ENCODE measurements around the gene OASL.
A peak's percentile ranks its signal among the peaks of the same experiment; 100 is the strongest.
"Not testable (repeated sequence)": the region's sequence is repeated elsewhere in the genome, so short reads cannot be mapped to it uniquely, and the experiment has no call there.

The OASL gene

DNA sequence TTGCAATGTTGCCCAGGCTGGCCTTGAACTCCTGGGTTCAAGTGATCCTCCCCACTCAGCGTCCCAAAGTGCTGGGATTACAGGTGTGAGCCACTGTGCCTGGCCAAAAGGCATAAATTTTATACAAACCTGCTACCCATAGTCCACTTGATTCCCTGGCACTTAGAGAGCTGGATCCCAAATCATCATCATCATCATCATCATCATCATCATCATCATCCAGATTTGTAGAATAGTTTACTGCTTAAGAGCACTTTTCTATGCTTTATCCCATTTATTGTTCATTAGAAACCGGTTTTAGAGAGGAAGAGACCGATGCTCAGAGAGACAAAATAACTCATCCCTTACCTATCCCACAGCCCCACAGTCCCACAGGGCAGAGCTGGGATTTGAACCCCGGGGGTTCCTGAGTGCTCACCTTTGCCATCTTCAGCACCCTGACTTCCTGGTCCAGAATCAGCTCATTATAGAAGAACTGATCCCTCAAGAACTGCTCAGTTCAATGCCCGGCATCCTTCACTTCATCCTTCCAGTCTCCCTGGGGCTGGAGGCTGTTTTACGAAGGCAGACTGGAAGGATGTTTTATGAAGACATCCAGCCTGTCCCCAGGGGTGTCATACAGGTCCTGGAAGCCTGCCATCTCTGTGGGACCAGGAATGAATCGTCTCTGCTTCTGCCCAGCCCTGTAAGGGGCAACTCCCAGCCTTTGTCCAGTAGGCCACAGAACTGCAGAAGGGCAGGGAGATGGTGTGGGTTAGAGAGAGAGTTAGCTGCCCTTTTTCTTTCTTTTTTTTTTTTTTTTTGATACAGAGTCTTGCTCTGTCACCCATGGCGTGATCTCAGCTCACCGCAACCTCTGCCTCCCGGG is 20.2 kb upstream of the OASL start:
- DNase-seq = no peak

DNA sequence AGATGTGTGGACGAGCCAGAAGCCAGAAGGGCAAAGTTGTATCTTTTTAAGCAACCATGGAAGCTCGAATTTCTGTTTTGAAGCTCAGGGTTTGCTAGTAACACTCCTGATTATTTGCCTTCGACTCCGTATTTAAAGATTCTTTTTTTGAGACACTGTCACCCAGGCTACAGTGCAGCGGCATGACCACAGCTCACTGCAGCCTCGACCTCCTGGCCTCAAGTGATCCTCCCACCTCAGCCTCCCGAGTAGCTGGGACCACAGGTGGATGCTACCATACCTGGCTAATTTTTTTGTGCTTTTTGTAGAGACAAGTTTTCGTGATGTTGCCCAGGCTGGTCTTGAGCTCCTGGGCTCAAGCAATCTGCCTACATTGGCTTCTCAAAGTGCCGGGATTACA is 18.7 kb upstream of the OASL start:
- DNase-seq = no peak

DNA sequence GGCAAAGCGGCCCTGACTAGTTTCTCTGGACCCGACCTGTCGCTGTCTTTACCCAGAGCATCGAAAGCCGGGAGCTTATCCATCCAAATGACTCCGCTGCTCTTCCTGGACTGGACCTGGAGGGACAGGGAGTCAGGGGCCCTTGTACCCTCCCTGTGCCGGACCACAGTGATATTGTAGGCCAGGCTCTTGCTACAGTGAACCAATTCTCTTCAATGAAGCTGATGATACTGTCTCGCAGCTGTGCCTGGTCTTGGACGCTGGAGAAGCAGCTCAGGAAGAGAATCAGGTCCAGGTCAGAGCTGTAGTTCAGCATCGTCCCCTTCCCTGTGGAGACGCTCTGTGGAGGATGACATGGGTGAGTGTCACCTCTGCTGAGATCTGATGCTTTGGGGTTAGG is 14.7 kb upstream of the OASL start:
- DNase-seq = no peak

DNA sequence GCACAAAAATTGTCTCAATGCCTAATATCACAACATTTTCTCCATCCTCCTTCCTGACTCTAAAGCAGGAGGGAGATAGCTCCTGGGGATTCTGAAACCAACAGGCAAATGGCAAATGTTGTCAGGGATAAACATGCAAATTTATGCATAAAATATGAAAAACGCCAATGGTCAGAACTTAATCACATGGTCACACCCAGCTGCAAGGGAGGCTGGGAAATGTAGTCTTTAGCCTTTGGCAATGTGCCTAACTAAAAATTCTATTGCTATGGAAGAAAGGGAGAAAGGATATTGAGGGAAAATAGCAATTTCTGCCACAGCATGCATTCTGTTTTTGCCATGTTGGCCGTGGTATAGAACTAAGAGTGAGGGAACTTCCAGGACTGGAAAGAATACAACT is 11.7 kb upstream of the OASL start:
- no peak for DNase-seq

DNA sequence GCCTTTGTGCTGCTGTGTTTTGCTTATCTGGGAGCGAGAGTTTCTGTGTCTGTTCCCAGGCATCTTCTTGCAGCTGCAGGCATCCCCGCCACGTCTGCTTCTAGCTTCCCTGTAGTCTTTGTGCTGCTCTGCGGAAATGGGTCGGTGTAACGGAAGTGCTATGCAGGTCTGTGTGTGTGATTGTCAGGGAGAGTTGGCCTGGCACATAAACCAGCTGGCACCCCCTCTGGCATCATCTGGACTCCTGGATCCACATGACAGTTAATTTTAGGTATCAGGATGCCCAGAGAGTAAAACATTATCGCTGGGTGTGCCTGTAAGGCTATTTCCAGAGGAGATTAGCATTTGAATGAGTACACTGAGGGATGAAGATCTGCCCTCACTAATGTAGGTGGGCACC is 9.4 kb upstream of the OASL start:
- DNase-seq = no peak

DNA sequence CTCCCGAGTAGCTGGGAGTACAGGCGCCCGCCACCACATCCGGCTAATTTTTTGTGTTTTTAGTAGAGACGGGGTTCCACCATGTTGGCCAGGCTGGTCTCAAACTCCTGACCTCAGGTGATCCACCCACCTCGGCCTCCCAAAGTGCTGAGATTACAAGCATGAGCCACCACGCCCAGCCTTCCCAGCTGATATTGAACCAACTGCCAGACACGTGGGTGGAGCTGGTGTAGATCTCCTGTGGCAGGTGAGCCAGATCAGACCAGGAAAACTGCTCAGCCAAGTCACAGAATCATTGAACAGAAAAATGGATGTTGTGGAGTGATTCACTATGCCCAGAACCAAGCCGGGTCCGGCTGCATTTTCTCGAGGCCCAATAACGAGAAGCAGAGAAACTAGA is 8.4 kb upstream of the OASL start:
- DNase-seq = not testable (repeated sequence)

DNA sequence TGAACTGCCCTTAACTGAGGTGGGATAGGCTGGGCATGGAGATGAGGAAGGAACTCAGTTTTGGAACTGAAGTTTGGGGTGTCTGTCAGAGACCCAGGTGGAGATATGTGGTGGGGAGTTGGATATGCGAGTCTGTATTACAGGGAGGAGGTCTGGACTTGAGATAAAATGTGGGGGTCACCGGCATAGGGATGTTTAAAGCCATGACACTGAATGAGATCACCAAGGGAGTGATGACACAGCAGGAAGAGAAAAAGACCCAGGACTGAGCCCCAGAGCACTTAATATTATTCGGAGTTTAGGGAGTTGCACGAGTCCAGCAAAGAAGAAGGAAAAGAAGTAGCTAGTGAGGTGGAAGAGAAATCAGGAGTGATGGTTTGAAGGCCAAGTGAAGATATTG is 4.0 kb upstream of the OASL start:
- DNase-seq = no peak

DNA sequence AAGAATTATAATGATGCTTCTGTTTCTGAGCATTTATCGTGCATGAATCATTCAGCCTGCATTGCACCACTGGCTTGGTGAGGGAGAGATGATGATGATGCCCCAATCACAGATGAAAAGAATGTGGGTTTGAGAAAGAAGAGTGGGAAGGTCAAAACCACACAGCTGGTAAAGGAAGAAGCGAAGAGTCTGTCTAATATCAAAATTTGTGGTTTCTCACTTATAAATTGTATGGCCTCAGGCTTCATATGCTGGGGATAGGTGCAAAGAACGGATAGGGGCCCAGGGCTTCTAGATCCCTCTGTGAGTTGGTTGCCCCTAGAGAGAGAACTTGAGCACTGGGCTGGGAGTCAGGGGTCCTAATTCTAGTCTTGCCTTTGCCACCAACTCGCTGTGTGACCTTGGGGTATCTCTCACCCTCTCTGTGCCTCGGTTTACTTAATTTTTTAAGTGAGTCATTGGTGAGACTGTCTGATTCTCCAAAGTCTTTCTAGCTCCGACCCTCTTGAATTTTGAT is 2.2 kb downstream of the OASL start:
- peak; percentile 77 for DNase-seq

DNA sequence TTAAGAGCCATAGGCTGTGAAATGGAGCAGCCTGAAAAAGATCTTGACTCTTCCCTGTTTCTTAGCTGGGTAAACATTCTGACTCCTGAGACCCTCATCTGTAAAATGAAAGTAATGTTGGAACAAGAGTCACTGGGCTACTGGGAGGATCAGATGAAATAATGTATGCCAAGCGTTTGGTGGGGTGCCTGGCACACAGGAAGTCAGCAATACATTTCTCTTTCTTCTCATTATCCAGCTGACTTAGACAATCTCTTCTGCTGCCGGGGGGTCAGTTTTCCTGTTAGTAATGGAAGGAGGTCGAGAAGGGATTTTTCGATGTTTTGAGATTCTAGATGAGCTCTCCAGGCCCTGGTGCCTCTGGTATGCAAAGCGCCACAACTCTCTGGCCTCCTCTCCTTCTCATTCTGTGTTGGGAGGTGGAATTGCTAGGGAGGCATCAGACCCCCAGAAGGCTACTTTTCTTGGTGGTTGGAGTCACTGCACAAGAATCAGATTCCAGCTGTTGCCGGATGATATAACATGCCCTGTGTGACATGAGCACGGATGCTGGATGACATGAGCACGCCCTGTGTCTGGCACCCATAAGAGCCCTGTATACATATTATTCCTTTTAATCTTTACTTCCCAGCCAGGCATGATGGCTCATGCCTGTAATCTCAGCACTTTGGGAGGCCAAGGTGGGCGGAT is 4.3 kb downstream of the OASL start:
- no peak for DNase-seq

DNA sequence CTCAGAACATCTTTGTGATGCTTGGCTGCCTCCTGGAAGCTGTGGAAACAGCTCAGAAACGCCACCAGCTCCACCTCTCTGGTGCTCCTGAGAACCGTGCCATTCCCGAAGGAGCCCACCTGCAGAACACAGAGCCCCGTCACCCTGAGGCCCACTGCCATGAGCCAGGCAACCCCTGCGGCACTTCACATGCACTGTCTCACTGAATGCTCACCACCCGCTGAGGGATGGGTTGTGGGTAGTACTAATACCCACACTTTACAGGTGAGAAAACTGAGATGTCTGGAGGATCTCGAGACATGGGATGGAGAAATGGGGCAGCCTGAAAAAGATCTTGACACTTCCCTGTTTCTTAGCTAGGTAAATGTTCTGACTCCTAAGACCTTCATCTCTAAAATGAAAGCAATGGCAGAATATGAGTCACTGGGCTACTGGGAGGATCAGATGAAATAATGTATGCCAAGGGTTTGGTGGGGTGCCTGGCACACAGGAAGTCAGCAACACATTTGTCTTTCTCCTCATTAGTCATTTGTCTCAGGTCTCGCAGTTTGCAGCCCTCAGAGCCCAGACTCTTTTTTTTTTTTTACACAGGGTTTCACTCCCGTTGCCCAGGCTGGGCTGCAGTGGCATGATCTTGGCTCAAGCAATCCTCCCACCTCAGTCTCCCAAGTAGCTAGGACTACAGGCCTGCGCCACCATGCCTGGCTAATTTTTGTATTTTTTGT is 5.3 kb downstream of the OASL start:
- DNase-seq = peak; percentile 78

DNA sequence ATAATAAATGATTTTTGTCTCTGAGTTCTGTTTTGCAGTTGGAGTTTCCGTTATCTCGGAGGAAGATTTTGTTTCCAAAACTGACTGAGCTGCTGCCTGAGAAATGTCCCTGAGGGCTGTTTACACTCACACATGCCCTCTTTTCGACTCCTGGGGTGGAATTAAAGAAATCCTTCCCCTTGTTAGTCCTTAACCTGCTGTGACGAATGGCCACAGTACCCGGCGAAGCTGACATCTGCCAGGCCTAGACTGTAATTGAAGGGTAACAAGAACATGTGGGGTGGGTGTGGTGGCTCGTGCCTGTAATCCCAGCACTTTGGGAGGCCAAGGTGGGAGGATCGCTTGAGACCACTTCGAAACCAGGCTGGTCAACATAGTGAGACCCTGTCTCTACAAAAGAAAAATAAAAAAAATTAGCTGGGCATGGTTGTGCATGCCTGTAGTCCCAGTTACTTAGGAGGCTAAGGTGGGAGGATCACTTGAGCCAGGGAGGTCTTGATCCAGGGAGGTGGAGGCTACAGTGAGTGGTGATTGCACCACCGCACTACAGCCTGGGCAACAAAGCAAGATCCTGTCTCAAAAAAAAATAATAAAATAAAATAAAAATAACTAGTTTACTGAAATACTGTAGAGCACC is 8.4 kb downstream of the OASL start:
- no peak for DNase-seq

DNA sequence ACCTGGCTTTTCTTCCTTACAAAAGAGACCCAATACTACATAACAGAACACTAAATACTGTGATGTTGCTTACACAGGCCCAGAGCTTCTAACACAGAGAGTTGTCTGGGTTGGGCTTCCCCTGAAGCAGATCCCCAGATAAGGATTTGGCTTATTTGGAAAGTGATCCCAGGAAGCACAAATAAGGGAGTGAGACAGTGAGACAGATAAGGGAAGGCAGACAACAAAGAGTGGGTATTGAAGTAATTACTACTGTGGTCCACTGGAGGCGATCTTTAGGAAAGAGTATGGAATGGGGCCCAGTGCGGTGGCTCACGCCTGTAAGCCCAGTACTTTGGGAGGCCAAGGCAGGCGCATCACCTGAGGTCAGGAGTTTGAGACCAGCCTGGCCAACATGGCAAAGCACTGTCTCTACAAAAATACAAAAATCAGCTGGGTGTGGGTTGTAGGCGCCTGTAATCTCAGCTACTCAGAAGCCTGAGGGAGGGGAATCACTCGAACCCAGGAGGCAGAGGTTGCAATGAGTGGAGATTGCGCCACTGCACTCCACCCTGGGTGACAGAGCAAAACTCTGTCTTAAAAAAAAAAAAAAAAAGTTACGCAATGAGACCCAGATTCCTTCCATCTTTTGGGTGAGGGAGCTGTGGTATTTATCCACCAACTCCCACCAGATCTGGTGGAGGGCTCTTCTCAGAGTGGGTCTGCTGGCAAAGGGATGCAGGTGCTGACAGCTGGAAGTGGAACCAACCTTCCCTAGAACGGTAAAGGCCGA is 12.6 kb downstream of the OASL start:
- no peak for DNase-seq

DNA sequence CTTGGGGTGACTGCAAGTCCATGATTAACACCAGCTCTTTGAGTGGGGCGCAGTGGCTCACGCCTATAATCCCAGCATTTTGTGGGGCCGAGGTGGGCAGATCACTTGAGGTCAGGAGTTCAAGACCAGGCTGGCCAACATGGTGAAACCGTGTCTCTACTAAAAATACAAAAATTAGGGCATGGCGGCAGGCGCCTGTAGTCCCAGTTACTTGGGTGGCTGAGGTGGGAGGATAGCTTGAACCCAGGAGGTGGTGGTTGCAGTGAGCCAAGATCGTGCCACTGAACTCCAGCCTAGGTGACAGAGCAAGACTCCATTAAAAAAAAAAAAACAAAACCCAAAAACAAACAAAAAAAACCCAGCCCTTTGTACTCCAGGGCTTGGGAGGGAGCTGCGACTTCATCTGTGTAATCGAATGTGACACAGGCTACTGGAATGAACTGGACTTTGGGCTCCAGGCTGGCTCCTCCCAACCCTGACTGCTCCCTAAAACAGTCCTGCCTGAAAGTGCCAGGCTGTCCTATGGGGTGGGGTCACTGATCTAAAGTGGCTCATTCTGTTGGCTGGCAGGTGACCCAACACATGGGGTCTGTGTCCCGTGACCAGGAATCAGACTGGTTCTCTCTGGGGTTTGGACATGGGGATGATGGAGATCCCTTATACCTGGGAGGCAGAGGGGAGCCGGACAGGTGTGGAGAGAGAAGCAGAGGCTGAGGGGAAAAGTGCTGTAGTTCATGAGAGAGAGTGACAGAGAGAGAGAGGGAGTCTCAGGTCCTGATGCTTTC is 13.4 kb downstream of the OASL start:
- no peak for DNase-seq

DNA sequence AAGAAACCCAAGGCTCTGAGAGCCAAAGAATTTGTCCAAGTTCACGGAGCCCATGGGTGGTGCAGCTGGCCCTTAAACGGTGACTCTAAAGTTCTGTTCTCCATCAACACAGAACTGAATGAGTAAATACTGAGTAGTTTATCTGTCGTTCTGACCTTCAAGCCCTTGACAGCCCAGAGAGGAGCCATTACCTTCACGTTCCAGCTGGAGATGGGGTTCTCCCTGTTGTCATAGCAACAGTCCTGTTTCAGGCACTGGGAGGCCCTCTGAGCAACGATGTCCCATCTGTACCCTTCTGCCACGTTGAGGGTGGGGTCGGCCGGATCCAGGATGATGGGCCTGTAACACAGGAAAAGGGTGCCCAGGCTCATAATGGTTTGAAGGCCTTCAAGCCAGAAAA is 15.2 kb downstream of the OASL start:
- no peak for DNase-seq

DNA sequence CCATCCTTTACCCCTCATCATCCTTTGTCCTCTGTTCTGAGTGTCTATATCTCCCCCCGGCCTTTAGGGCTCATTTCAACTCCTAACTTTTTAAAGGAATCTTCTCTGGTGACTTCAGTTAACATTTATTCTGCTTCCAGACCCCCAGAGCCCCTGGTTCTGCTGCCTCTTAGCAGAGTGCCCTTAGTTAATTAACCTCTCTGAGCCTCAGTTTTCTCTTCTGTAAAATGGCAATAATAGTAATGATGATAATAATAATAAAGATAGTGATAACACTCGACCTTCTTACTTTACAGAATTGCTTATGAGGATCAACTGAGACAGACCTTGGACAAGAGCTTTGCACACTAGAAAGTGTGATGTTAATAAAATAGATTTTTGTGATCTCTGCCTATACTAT is 16.3 kb downstream of the OASL start:
- DNase-seq = no peak

DNA sequence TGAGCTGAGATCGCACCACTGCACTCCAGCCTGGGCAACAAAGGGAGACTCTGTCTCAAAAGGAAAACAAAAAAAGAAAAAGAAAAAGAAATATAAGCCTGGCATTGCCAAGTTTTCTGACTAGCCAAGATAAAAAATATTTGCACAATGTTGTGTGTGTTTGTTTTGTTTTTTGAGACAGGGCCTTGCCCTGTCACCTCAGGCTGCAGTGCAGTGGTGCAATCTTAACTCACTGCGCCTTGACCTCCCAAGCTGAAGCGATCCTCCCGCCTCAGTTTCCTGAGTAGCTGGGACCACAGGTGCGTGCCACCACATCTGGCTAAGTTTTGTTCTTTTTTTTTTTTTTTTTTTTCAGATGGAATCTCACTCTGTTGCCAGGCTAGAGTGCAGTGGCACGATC is 17.3 kb downstream of the OASL start:
- no peak for DNase-seq

DNA sequence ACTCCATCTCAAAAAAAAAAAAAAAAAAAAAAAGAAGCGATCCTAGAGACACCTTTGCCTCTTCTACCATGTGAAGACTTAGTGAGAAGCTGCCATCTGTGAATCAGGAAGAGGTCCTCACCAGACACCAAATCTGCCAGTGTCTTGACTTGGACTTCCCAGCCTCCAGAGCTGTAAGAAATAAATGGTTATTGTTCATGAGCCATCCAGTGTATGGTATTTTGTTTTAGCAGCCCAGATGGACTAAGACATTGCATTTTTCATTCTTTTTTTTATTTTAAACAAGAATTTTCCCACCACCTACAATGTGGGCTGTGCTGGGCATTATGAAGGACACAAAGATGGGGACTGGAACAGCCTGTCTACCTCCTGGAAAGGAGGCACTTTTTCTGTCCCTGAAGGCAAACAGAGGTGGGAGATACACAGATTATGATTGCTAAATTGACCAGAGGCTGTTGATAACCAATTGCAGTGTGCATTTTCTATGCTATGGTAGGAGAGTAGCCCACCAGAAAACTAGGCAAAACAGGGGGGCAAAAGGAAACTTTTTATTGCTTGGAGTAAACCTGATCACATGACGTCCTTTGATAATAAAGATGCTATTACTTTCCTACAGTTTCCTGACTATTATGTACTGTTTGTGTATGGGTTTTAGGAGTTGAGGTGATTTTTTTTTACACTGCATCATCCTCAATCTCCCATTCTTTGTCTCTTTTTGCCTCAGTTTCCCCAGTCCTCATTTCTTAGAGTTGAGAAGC is 20.0 kb downstream of the OASL start:
- no peak for DNase-seq

DNA sequence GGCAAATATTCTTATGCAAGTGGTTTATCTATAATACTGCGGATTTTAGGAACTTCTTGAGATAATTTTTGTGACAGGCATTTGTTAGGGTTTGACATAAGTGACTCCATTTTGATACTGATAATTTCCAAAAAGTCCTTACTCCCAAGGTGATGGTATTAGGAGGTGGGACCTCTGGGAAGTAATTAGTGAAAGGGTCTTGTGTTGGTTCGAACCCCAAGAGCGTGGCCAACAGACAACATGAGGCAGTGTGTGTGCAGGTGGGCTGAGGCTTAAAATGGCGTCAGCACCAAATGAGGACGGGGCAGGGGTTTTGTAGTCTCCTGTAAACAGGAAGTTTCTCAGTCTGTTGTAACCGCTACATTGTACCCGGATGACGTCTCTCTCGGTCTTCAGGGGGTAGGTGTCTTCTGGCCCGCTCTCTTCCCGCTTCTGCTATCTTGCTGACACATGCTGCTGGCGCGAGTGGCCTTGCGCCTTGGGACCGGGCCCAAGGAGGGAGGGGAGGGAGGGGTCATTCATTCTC is 21.0 kb downstream of the OASL start:
- no peak for DNase-seq

DNA sequence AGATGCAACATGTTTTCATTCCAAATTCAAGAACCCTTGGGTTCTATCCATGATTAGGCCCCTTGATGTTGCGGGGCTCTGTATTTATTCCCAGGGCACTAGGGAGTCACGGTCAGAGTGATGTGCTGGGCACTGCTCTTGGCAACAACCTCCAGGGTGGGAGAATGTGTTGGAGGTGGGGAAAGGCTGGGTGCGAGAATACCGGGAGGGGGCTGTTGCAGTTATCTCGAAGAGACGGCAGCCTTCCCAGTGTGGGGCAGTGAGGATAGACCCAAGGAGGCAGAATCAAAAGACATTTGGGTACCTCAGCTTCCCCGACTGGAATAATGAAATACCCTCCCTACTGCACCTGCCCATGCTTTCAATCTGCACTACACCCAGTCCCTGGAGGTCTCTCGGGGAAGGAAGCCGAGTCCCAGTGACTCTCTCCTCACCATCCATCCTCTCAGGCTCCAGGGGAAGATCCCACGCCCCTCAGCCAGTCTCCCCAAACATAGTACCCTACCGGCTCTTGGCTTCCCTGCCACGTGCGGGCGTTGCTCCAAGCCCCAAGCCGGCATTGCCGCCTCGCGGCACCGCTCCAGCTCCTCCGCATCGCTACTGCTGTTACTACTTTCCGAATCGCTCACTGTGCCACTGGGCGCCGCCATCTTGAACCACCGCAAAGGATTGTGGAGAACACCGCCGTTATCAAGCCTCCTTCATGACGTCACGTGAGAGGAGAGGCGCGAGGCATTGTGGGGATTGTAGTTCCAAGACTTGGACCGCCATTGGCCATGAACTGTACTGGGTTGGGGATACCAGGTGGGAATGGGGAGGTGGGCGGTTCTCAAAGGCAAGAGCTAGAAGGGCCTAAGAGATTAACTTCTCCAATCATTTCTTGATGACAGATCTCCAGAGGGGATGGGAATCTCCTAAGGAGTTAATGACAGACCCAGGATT is 22.9 kb downstream of the OASL start, which contains the start of gene C12orf43:
C12orf43 (minus strand) TSS at position 663 of the 942 bp plus-strand sequence; CDS start at position 650, 13 bp downstream.
- peak; percentile 94 for DNase-seq
